ENCODE results near the gene CDYL2.
"Not testable (repeated sequence)": the region's sequence is repeated elsewhere in the genome, so short reads cannot be mapped to it uniquely, and the experiment has no call there.

Gene CDYL2

GRCh38 chr16:80742331-80742730 lies 62.1 kb downstream of the CDYL2 start:
- DNase-seq, result no peak

GRCh38 chr16:80741724-80742123 lies 62.7 kb downstream of the CDYL2 start:
- DNase-seq, result no peak

GRCh38 chr16:80739523-80739922 lies 64.9 kb downstream of the CDYL2 start:
- no peak for DNase-seq

- DNase-seq, result no peak
These were observed 65.9 kb downstream of the CDYL2 start for GRCh38 chr16:80738521-80738920.

GRCh38 chr16:80735846-80736245 lies 68.6 kb downstream of the CDYL2 start:
- no peak for DNase-seq

GRCh38 chr16:80733407-80733806 lies 71.0 kb downstream of the CDYL2 start:
- no peak for DNase-seq

GRCh38 chr16:80731915-80732314 lies 72.5 kb downstream of the CDYL2 start:
- DNase-seq, result no peak

- DNase-seq, result not testable (repeated sequence)
These were observed 77.2 kb downstream of the CDYL2 start for GRCh38 chr16:80727066-80727763.

GRCh38 chr16:80725566-80726162 lies 78.7 kb downstream of the CDYL2 start:
- DNase-seq, result no peak

- no peak for DNase-seq
These were observed 80.4 kb downstream of the CDYL2 start for GRCh38 chr16:80723981-80724380.

GRCh38 chr16:80723091-80723490 lies 81.3 kb downstream of the CDYL2 start:
- DNase-seq, result no peak

GRCh38 chr16:80720804-80721371 lies 83.5 kb downstream of the CDYL2 start:
- DNase-seq, result no peak

- DNase-seq, result no peak
These were observed 84.8 kb downstream of the CDYL2 start for GRCh38 chr16:80719573-80719972.

- no peak for DNase-seq
These were observed 85.7 kb downstream of the CDYL2 start for GRCh38 chr16:80718480-80719220.

GRCh38 chr16:80717611-80718010 lies 86.8 kb downstream of the CDYL2 start:
- no peak for DNase-seq

GRCh38 chr16:80716564-80717139 lies 87.7 kb downstream of the CDYL2 start:
- DNase-seq, result no peak

GRCh38 chr16:80711406-80711805 lies 93.0 kb downstream of the CDYL2 start:
- no peak for DNase-seq

GRCh38 chr16:80710918-80711317 lies 93.5 kb downstream of the CDYL2 start:
- no peak for DNase-seq

- DNase-seq, result no peak
These were observed 95.6 kb downstream of the CDYL2 start for GRCh38 chr16:80708823-80709222.

- no peak for DNase-seq
These were observed 96.7 kb downstream of the CDYL2 start for GRCh38 chr16:80707686-80708085.

GRCh38 chr16:80705596-80705995 lies 98.8 kb downstream of the CDYL2 start:
- DNase-seq, result no peak

- no peak for DNase-seq
These were observed 99.5 kb downstream of the CDYL2 start for GRCh38 chr16:80704751-80705505.
